Astrocyte (in vitro differentiated cells and primary cell): ENCODE data around the gene ABLIM2. TPM values are rescaled to one million over a fixed set of nuclear protein-coding genes. Genes with fewer than 3 reads are reported as not detected.

Source experiments
- DNase-seq: peaks from one replicate; pipeline ENCODE4 v3.0.0-alpha.2; 2010; ENCODE audit warnings: low read depth
- FAIRE-seq: peaks from 2 replicates; lab custom pipeline; 2011; peaks lifted over from hg19 to GRCh38; lab: Jason Lieb, UNC
- H2AFZ ChIP-seq: 2 replicates; pipeline ENCODE4 v1.6.0; 2012; ENCODE audit warnings: low read depth, low read length, inconsistent platforms
- H3K27ac ChIP-seq: 2 replicates; pipeline ENCODE4 v1.5.1; 2011; ENCODE audit warnings: low read depth, low read length, inconsistent platforms
- H3K27me3 ChIP-seq: 2 replicates; pipeline ENCODE4 v1.6.0; 2011; ENCODE audit warnings: low read length, inconsistent platforms; ENCODE audit not compliant: insufficient read depth
- H3K36me3 ChIP-seq: 2 replicates; pipeline ENCODE4 v1.5.1; 2011; ENCODE audit warnings: low read length, inconsistent platforms; ENCODE audit not compliant: insufficient read depth
- H3K4me1 ChIP-seq: 2 replicates; pipeline ENCODE4 v1.5.1; 2011; ENCODE audit warnings: low read length, inconsistent platforms; ENCODE audit not compliant: insufficient read depth
- H3K4me2 ChIP-seq: 2 replicates; pipeline ENCODE4 v1.6.0; 2012; ENCODE audit warnings: low read length, inconsistent platforms
- H3K4me3 ChIP-seq: 2 replicates; pipeline ENCODE4 v1.5.1; 2011; ENCODE audit warnings: low read depth, mild to moderate bottlenecking, low read length, inconsistent platforms; ENCODE audit not compliant: insufficient read depth
- H3K79me2 ChIP-seq: 2 replicates; pipeline ENCODE4 v1.6.0; 2012; ENCODE audit warnings: mild to moderate bottlenecking, low read length, inconsistent platforms; ENCODE audit not compliant: insufficient read depth
- H3K9ac ChIP-seq: 2 replicates; pipeline ENCODE4 v1.6.0; 2012; ENCODE audit warnings: mild to moderate bottlenecking, low read length, inconsistent platforms
- H3K9me3 ChIP-seq: 2 replicates; pipeline ENCODE4 v1.5.1; 2012; ENCODE audit warnings: low read depth, mild to moderate bottlenecking, low read length, inconsistent platforms; ENCODE audit not compliant: insufficient read depth
- H4K20me1 ChIP-seq: 2 replicates; pipeline ENCODE4 v1.6.0; 2012; ENCODE audit warnings: low read length, inconsistent platforms; ENCODE audit not compliant: insufficient read depth
- H3K27ac Mint-ChIP-seq: one replicate; pipeline ENCODE4 v1.8.0; 2021; ENCODE audit warnings: mild to moderate bottlenecking, mixed read lengths; ENCODE audit not compliant: unreplicated experiment
- H3K27me3 Mint-ChIP-seq: one replicate; pipeline ENCODE4 v1.8.0; 2021; ENCODE audit warnings: low read depth, mixed read lengths; ENCODE audit not compliant: unreplicated experiment
- H3K36me3 Mint-ChIP-seq: one replicate; pipeline ENCODE4 v1.8.0; 2021; ENCODE audit warnings: low read depth, mixed read lengths; ENCODE audit not compliant: unreplicated experiment
- H3K4me1 Mint-ChIP-seq: one replicate; pipeline ENCODE4 v1.8.0; 2021; ENCODE audit warnings: low read depth, mixed read lengths; ENCODE audit not compliant: unreplicated experiment
- H3K4me3 Mint-ChIP-seq: one replicate; pipeline ENCODE4 v1.8.0; 2021; ENCODE audit warnings: mild to moderate bottlenecking, moderate library complexity, mixed read lengths; ENCODE audit not compliant: unreplicated experiment
- H3K9me3 Mint-ChIP-seq: one replicate; pipeline ENCODE4 v1.8.0; 2021; ENCODE audit warnings: mild to moderate bottlenecking, mixed read lengths; ENCODE audit not compliant: unreplicated experiment
- EZH2 ChIP-seq: IDR thresholded peaks from 2 replicates; pipeline ENCODE4 v1.6.1; 2012; ENCODE audit warnings: mild to moderate bottlenecking, low read length, inconsistent platforms; ENCODE audit not compliant: insufficient read depth
- total RNA-seq: library from RNA; stranded (reverse); gene quantifications from 2 replicates; pipeline ENCODE4 v1.2.1, GENCODE V29; 2021
- TF ChIP-seq, protein P1 (sequence below): IDR thresholded peaks from 2 replicates; pipeline ENCODE4 v1.5.1; 2011; ENCODE audit warnings: low read depth, mild to moderate bottlenecking, inconsistent platforms, low read length, moderate library complexity; ENCODE audit not compliant: insufficient read depth

The ABLIM2 gene
- total RNA-seq, 1 donor from 2014 or later: 0.50 TPM

- no peaks in the 10 kb centered on the region for H4K20me1 ChIP-seq
- H3K27me3 ChIP-seq: peaks cover 37% of the 10 kb centered on the region
- Mint-ChIP-seq H3K4me1 (no peaks in the 10 kb centered on the region), H3K27ac (no peak overlapping the region), H3K36me3 (peaks cover 3% of the 10 kb centered on the region), H3K4me3 (no peak overlapping the region), H3K9me3 (no peaks in the 10 kb centered on the region), H3K27me3 (peaks cover 60% of the 10 kb centered on the region)
- no peak overlapping the region for H2AFZ ChIP-seq
- H3K9me3 ChIP-seq: no peaks in the 10 kb centered on the region
- H3K4me2 ChIP-seq: no peak overlapping the region
- TF ChIP-seq, protein P1, sequence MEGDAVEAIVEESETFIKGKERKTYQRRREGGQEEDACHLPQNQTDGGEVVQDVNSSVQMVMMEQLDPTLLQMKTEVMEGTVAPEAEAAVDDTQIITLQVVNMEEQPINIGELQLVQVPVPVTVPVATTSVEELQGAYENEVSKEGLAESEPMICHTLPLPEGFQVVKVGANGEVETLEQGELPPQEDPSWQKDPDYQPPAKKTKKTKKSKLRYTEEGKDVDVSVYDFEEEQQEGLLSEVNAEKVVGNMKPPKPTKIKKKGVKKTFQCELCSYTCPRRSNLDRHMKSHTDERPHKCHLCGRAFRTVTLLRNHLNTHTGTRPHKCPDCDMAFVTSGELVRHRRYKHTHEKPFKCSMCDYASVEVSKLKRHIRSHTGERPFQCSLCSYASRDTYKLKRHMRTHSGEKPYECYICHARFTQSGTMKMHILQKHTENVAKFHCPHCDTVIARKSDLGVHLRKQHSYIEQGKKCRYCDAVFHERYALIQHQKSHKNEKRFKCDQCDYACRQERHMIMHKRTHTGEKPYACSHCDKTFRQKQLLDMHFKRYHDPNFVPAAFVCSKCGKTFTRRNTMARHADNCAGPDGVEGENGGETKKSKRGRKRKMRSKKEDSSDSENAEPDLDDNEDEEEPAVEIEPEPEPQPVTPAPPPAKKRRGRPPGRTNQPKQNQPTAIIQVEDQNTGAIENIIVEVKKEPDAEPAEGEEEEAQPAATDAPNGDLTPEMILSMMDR: no peak
- no peak for TF ChIP-seq EZH2
- no peaks in the 10 kb centered on the region for H3K79me2 ChIP-seq
- H3K9ac ChIP-seq: no peak overlapping the region
- no peak for DNase-seq
- no peaks in the 10 kb centered on the region for H3K36me3 ChIP-seq
- peaks cover 1% of the 10 kb centered on the region for H3K4me1 ChIP-seq
- no peak for FAIRE-seq
- no peak overlapping the region for H3K4me3 ChIP-seq
- H3K27ac ChIP-seq: no peak overlapping the region
Observed at GRCh38 chr4:8045909-8046308, 112.7 kb downstream of the ABLIM2 start.

DNA sequence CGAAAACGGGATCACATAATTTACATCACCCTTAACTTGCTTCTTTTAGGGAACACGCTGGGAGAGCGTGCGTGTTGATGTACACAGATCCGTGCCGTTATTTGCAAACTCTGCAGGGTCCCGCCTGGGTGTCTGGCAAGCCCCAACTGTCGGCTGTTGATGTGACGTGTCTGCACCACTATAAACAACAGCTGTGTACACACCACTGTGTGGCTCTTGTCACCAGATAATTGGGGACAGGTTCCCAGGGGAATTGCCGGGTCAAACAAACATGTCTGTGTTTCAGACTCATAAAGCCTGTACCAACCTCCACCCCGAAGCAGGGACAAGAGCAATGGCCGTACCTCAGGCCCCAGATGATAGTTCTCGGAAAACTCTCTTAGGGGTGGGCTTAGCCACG, 113.9 kb downstream of the ABLIM2 start:
- Histone ChIP-seq H2AFZ (no peak overlapping the region), H4K20me1 (no peaks in the 10 kb centered on the region), H3K27ac (no peak overlapping the region), H3K27me3 (peaks cover 36% of the 10 kb centered on the region), H3K4me2 (no peak overlapping the region), H3K4me3 (no peak overlapping the region), H3K4me1 (no peaks in the 10 kb centered on the region), H3K79me2 (no peaks in the 10 kb centered on the region), H3K36me3 (no peaks in the 10 kb centered on the region), H3K9me3 (no peaks in the 10 kb centered on the region), H3K9ac (no peak overlapping the region)
- Mint-ChIP-seq H3K27ac (no peak overlapping the region), H3K36me3 (peaks cover 3% of the 10 kb centered on the region), H3K9me3 (no peaks in the 10 kb centered on the region), H3K4me1 (no peaks in the 10 kb centered on the region), H3K27me3 (peaks cover 60% of the 10 kb centered on the region), H3K4me3 (no peak overlapping the region)
- FAIRE-seq (no peak), DNase-seq (no peak)
- TF ChIP-seq, protein P1: no peak
- no peak for TF ChIP-seq EZH2

DNA sequence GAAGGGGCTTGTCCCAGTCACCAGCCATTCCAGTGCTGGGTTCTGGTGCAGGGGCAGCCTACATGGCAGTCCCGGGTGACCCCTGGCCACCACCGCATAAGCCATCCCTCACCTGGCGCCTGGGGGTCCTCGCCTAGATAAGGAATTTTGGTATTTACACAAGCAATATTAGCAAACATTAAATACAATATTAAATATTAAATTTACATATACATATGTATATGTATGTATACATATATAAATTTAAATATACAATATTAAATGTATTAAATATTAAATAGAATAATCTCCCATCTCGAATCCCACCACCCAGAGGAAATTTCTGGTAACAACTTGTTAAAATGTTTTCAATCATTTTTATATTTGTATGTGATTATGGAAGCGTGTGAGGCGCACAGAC, 114.4 kb downstream of the ABLIM2 start:
- no peaks in the 10 kb centered on the region for H3K4me1 Mint-ChIP-seq
- Histone ChIP-seq H3K4me1 (no peaks in the 10 kb centered on the region), H3K4me2 (no peak overlapping the region), H4K20me1 (no peaks in the 10 kb centered on the region), H3K79me2 (no peaks in the 10 kb centered on the region), H3K27me3 (peaks cover 37% of the 10 kb centered on the region), H3K9me3 (no peaks in the 10 kb centered on the region), H3K9ac (no peak overlapping the region), H3K27ac (no peak overlapping the region), H3K4me3 (no peak overlapping the region), H2AFZ (no peak overlapping the region), H3K36me3 (no peaks in the 10 kb centered on the region)
- TF ChIP-seq EZH2: no peak
- TF ChIP-seq, protein P1: no peak
- no peaks in the 10 kb centered on the region for H3K9me3 Mint-ChIP-seq
- H3K36me3 Mint-ChIP-seq: peaks cover 3% of the 10 kb centered on the region
- H3K27ac Mint-ChIP-seq: no peak overlapping the region
- FAIRE-seq: no peak
- peaks cover 59% of the 10 kb centered on the region for H3K27me3 Mint-ChIP-seq
- no peak overlapping the region for H3K4me3 Mint-ChIP-seq
- DNase-seq: no peak
